ENCODE measurements around the gene CD74. TPM values are rescaled to one million over a fixed set of nuclear protein-coding genes. Genes with fewer than 3 reads are reported as not detected.

Gene CD74
- total and polyA plus RNA-seq, 2 of the 8 experiments (the other 6 are each of a cell fraction or from before 2014, with no cell fraction given) = 45.9 to 61.0 TPM

GRCh38 chr5:150438873-150439546 lies 26.3 kb upstream of the CD74 start:
- H2AFZ ChIP-seq (ENCODE audit: low read length) = no peak overlapping the region
- no peaks in the 10 kb centered on the region for H3K79me2 ChIP-seq (ENCODE audit: control insufficient read depth in 1 of 2, insufficient read depth in 2 of 2, low read length in 2 of 2)
- no peaks in the 10 kb centered on the region for H3K23me2 ChIP-seq (ENCODE audit: low read depth, low read length)
- CTCF ChIA-PET (ENCODE audit: partially characterized antibody) = interaction anchor here (0.6 to 14.1 kb wide), 28 partner anchors 8 to 631 kb away, joined by 3 to 245 read pairs (median 3); partner anchors contain the start of genes RBM22 and RPS14
- H3K27me3 ChIP-seq (replicated peaks in 1 of 4; ENCODE audit: control insufficient read depth in 3 of 4, extremely low read depth in 1 of 4, insufficient read depth in 3 of 4, low read length in 3 of 4) = no peaks in the 10 kb centered on the region
- no peak overlapping the region for H4K91ac ChIP-seq (replicated peaks; ENCODE audit: insufficient read length, low read length)
- H3K4me2 ChIP-seq (ENCODE audit: insufficient read depth in 1 of 2, low read depth in 2 of 2, low read length in 2 of 2) = no peak overlapping the region
- no peak for FAIRE-seq
- POLR2A ChIA-PET (ENCODE audit: partially characterized antibody) = interaction anchor here (0.7 to 7.3 kb wide), 7 partner anchors 9 to 174 kb away, joined by 3 to 70 read pairs (median 5); partner anchors contain the start of genes CD74 and RPS14
- peaks cover 0 to 4% (median 1%) of the 10 kb centered on the region in 4 experiments; a peak in 4 of 7 replicates for H3K4me1 ChIP-seq (replicated peaks in 1 of 4; ENCODE audit: control insufficient read depth in 3 of 4, insufficient read depth in 4 of 4, low read length in 3 of 4)
- no peak overlapping the region for H2BK5ac ChIP-seq (ENCODE audit: low read depth, low read length)
- no peak overlapping the region for H3K27ac ChIP-seq (ENCODE audit: low read depth, low read length)
- H3K79me1 ChIP-seq (ENCODE audit: low read depth, low read length) = no peaks in the 10 kb centered on the region
- H3K23ac ChIP-seq (ENCODE audit: insufficient read length) = no peak overlapping the region
- WGBS, 2 experiments (ENCODE audit: extremely low coverage in 1 of 2, insufficient coverage in 1 of 2, insufficient read length in 1 of 2, insufficient replicate concordance in 2 of 2, low coverage in 1 of 2, low lambda C conversion rate in 2 of 2, missing lambda C conversion rate in 1 of 2) = 49% methylated on average over 4 of the region's 4 CpGs; no CpG with 5 or more reads in 1 of the 2 experiments
- no peak overlapping the region for H2BK12ac ChIP-seq (ENCODE audit: low read depth, low read length)
- no peak overlapping the region for H3K14ac ChIP-seq (ENCODE audit: insufficient read length)
- no peaks in the 10 kb centered on the region for H3K9me3 ChIP-seq (ENCODE audit: insufficient read depth in 2 of 2, low read depth in 1 of 2, low read length in 1 of 2)
- H2BK20ac ChIP-seq (ENCODE audit: low read length) = no peak overlapping the region
- no peak overlapping the region for H3K18ac ChIP-seq (ENCODE audit: extremely low read depth, low read length)
- no peak overlapping the region for H3K4me3 ChIP-seq (ENCODE audit: extremely low read depth in 1 of 4, insufficient read depth in 2 of 4, low read depth in 3 of 4, low read length in 4 of 4)
- peaks cover 1 to 4% of the 10 kb centered on the region in 2 experiments for H4K20me1 ChIP-seq (replicated peaks in 1 of 2; ENCODE audit: control insufficient read depth in 1 of 2, insufficient read depth in 2 of 2, low read length in 2 of 2)
- H3K56ac ChIP-seq (replicated peaks; ENCODE audit: insufficient read length, low read depth, low read length) = no peak overlapping the region
- peak; percentile 39 to 51; a peak in 3 of 4 replicates for TF ChIP-seq RAD21 (IDR thresholded peaks at IDR 0.05 in 1 of 2, conservative IDR thresholded peaks at IDR 0.05 in 1 of 2; ENCODE audit: low read depth in 2 of 2, low read length in 2 of 2)
- peak; percentile 62 to 89 (median 81) for TF ChIP-seq CTCF (IDR thresholded peaks at IDR 0.05; ENCODE audit: control extremely low read depth in 1 of 3, insufficient read depth in 1 of 3, low read depth in 1 of 3, low read length in 3 of 3)
- no peak for TF ChIP-seq BACH1 (IDR thresholded peaks at IDR 0.05; ENCODE audit: low read length)
- no peak overlapping the region for H2BK15ac ChIP-seq (ENCODE audit: low read length)
- DNase-seq (ENCODE audit: low read depth in 1 of 2, low spot score in 2 of 2) = peak in 1 of 2 experiments; percentile 68
- no peak overlapping the region for H3K9ac ChIP-seq (replicated peaks in 1 of 4; ENCODE audit: extremely low read depth in 1 of 4, low read depth in 3 of 4, low read length in 3 of 4)
- H4K5ac ChIP-seq (ENCODE audit: insufficient read length, low read depth, low read length) = no peak overlapping the region
- no peak overlapping the region for H2AK5ac ChIP-seq (ENCODE audit: low read depth, low read length)
- no peak overlapping the region for H2BK120ac ChIP-seq (replicated peaks; ENCODE audit: low read depth, low read length)
- H4K8ac ChIP-seq (ENCODE audit: extremely low read depth, insufficient read depth, low read length) = no peak overlapping the region
- peaks cover 6 to 10% (median 8%) of the 10 kb centered on the region in 4 experiments; a peak in 6 of 8 replicates for H3K36me3 ChIP-seq (ENCODE audit: control insufficient read depth in 2 of 4, insufficient read depth in 4 of 4, low read length in 3 of 4)
- no peak overlapping the region for H3K4ac ChIP-seq (replicated peaks; ENCODE audit: insufficient read length, low read depth, low read length)
